Measurements from ENCODE around the gene ENTR1.

- TF ChIP-seq CTCF (conservative IDR thresholded peaks at IDR 0.05) (no peak), ZFX (IDR thresholded peaks at IDR 0.05) (no peak)
Observed at GRCh38 chr9:136373300-136374182, 36.9 kb downstream of the ENTR1 start, which contains the start of gene CARD9.

Data from C4-2B (cell line).